ENCODE measurements around the gene ZNF536.

DNA sequence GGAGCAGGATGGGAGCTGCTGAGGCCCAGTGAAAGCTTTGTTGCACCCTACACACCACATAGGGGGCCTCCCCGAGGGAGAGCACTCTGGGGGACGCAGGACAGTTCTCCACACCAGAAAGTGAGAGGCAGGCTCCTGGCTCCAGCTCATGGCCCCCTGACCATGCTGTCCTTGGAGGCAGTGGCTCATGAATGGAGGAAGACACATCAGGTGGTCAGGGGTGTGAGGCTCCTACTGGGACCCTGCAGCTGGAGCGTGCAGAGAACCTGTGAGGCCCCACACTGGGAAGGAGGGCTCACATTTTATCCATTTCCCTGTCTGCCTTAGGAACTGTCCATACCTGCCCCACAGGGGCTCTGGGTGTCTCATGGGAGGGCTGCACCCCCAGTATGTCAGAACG, 85.3 kb downstream of the ZNF536 start:
- TF ChIP-seq, protein P1, sequence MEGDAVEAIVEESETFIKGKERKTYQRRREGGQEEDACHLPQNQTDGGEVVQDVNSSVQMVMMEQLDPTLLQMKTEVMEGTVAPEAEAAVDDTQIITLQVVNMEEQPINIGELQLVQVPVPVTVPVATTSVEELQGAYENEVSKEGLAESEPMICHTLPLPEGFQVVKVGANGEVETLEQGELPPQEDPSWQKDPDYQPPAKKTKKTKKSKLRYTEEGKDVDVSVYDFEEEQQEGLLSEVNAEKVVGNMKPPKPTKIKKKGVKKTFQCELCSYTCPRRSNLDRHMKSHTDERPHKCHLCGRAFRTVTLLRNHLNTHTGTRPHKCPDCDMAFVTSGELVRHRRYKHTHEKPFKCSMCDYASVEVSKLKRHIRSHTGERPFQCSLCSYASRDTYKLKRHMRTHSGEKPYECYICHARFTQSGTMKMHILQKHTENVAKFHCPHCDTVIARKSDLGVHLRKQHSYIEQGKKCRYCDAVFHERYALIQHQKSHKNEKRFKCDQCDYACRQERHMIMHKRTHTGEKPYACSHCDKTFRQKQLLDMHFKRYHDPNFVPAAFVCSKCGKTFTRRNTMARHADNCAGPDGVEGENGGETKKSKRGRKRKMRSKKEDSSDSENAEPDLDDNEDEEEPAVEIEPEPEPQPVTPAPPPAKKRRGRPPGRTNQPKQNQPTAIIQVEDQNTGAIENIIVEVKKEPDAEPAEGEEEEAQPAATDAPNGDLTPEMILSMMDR (IDR thresholded peaks at IDR 0.05) = no peak
- TF ChIP-seq ZFX (IDR thresholded peaks at IDR 0.05; ENCODE audit: borderline replicate concordance) = no peak
